BLaER1 (cell line): ENCODE measurements around the gene CFAP65.

Experiments
- H3K27ac ChIP-seq: shearing (Covaris generic); formaldehyde crosslinking; 2 replicates; pipeline ENCODE4 v1.8.1; 2022
- H3K27me3 ChIP-seq: shearing (Covaris generic); formaldehyde crosslinking; 2 replicates; pipeline ENCODE4 v1.8.1; 2022
- H3K36me3 ChIP-seq: shearing (Covaris generic); formaldehyde crosslinking; 2 replicates; pipeline ENCODE4 v1.8.1; 2022
- H3K4me1 ChIP-seq: shearing (Covaris generic); formaldehyde crosslinking; 2 replicates; pipeline ENCODE4 v1.8.1; 2022
- H3K4me2 ChIP-seq: shearing (Covaris generic); formaldehyde crosslinking; 2 replicates; pipeline ENCODE4 v1.8.1; 2022
- H3K4me3 ChIP-seq: shearing (Covaris generic); formaldehyde crosslinking; 2 replicates; pipeline ENCODE4 v1.8.1; 2022
- H3K9ac ChIP-seq: shearing (Covaris generic); formaldehyde crosslinking; 2 replicates; pipeline ENCODE4 v1.8.1; 2022
- H3K9me3 ChIP-seq: shearing (Covaris generic); formaldehyde crosslinking; 2 replicates; pipeline ENCODE4 v1.8.1; 2022
- H4K20me1 ChIP-seq: shearing (Covaris generic); formaldehyde crosslinking; 2 replicates; pipeline ENCODE4 v1.8.1; 2022
- Cebpa-rat ChIP-seq: shearing (Covaris generic); IDR thresholded peaks from 2 replicates; pipeline ENCODE4 v1.8.1; 2022

The CFAP65 gene

DNA sequence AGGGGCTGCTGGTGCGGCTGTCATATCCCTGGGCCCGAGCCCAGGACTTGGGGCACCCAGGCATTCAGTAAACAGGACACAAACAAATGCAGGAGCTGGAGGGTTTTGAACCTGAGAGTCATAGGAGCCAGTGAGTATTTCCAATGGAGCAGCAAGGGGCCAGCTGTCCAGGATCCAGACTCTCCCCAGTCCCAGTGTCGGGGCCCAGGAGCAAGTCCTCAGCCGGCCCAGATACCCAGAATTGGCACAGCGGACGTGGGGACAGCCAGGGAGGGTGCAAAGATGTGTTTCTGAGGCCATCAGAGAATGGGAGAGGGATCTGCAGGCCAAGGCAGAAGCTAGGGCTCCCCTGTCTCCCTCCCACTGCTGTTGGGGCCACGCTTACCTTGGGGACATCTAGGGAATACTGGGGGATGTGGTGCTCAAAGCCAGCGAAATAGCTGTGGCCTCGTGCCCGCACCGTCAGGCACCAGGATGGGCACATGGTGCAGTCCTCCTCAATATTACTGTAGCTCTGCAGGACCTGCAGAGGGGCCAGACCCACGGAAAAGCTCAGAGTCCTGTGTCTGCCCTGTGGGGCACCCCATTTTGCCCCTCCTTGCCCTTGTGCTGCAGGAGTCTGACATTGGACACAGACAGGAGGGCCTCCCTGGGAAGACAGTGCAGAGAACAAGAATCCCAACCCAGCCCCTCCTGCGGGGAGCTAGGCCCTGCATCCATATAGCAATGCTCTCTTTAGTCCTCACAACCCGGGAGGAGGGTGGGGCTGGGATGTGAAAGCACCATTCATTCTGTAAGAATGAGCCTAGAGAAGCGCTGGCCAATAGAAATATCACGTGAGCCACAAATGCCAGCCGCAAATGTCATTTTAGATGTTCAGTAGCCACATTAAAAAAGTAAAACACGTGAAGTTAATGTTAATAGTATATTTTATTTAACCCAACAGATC lies 15.4 kb downstream of the CFAP65 start:
- Histone ChIP-seq H3K9ac (no peak overlapping the region), H3K4me2 (no peak overlapping the region), H3K27me3 (no peaks in the 10 kb centered on the region), H3K27ac (no peak overlapping the region), H3K4me3 (no peak overlapping the region), H3K4me1 (no peaks in the 10 kb centered on the region), H3K36me3 (no peaks in the 10 kb centered on the region), H3K9me3 (no peaks in the 10 kb centered on the region), H4K20me1 (peaks cover 7% of the 10 kb centered on the region; the same call in 1 of the 2 replicates)
- TF ChIP-seq Cebpa-rat = no peak

DNA sequence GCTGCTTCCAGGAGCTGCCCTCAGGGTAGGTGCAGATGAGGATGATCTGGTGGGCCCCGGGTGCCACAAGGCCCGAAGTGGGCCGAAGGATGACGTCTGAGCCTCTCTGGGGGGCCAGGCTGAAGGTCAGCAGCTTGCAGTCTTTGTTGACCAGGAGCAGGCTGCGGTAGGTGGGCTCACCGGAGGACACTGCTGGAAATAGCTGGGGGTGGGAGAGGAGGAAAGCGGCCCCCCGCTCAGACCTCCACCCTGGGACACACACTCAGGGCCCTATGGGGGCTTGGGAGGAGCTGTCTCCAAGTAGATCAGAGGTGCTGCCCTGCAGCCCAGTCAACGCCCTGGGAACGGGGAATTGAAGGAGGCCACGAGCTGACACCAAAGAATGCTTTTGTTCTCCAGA lies 17.3 kb downstream of the CFAP65 start:
- H3K27ac ChIP-seq = no peak overlapping the region
- TF ChIP-seq Cebpa-rat = no peak
- no peaks in the 10 kb centered on the region for H3K9me3 ChIP-seq
- H3K4me1 ChIP-seq = no peaks in the 10 kb centered on the region
- H3K36me3 ChIP-seq = no peaks in the 10 kb centered on the region
- H3K4me2 ChIP-seq = no peak overlapping the region
- H3K9ac ChIP-seq = no peak overlapping the region
- H3K27me3 ChIP-seq = no peaks in the 10 kb centered on the region
- peaks cover 7% of the 10 kb centered on the region; the same call in 1 of the 2 replicates for H4K20me1 ChIP-seq
- H3K4me3 ChIP-seq = no peak overlapping the region

DNA sequence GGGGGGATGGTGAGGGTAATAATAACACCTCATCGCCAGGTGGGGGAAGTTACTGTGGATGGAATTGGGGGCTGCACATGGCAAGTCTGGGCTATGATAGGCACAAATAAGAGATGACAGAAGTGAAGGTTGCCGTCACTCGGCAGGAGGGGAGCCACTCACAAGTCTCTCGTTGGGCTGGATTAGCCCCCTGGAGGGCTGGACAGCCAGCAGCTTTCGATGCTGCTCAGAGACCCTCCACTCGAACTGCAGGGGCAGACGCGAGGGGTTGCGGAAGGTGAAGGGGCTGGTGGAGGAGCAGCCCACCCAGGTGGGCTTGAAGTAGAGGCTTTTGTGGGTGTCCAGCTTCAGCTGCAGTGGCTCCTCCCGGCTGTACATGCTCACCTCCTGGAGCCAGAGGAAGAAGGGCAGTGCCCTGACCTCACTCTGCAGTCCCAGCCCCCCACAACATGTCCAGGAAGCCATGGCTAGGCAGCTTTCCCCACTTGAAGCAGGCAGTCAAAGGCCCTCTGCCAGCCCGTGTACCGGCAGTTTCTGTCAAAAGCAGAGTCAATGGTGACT lies 18.2 kb downstream of the CFAP65 start:
- Histone ChIP-seq H3K27me3 (no peaks in the 10 kb centered on the region), H3K27ac (no peak overlapping the region), H3K4me3 (no peak overlapping the region), H3K9me3 (no peaks in the 10 kb centered on the region), H3K36me3 (no peaks in the 10 kb centered on the region), H3K4me2 (no peak overlapping the region), H3K4me1 (no peaks in the 10 kb centered on the region), H4K20me1 (peaks cover 12% of the 10 kb centered on the region; the same call in 1 of the 2 replicates), H3K9ac (no peak overlapping the region)
- TF ChIP-seq Cebpa-rat = no peak

DNA sequence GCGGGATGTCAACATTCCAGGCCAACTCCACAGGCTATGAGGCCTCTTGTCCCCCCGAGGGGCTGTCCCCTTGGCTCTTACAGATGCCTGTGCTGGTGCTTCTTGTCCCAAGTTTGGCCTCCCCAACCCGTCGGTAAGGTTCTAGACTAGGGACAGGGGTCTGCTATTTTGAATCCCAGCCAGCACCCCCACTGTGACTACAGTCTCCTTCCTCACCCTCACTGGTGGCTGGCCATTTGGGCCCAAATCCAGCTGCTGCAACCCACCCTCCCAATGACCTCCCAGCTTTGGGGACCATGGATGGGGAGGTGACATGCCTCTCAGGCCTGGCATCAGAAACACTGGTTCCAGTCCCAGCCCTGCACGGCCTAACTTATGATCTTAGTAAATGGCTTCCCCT lies 18.7 kb downstream of the CFAP65 start:
- Histone ChIP-seq H3K27ac (no peak overlapping the region), H4K20me1 (peaks cover 10% of the 10 kb centered on the region; the same call in 1 of the 2 replicates), H3K9me3 (no peaks in the 10 kb centered on the region), H3K4me3 (no peak overlapping the region), H3K27me3 (no peaks in the 10 kb centered on the region), H3K9ac (no peak overlapping the region), H3K4me2 (no peak overlapping the region), H3K4me1 (no peaks in the 10 kb centered on the region), H3K36me3 (no peaks in the 10 kb centered on the region)
- TF ChIP-seq Cebpa-rat = no peak

DNA sequence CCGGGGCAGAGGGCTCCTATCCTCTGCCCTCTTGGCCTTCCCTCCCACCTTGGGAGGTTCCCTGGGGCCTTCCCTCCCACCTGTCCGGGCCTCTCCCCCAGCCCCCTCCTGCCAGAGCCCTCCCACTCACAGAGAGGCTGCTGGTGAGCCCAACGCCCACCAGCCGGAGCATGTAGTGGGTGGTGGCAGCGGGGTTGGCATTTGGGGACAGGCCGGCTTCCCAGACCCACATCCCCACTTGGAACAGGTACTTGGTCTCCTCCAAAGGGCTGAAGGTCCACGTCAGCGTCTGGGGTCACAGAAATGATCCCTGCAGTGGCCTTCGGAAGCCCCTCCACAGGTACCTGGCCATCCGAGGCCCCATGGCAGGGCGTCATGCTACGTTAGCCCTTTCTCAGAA lies 19.3 kb downstream of the CFAP65 start:
- Histone ChIP-seq H3K4me2 (no peak overlapping the region), H3K9ac (no peak overlapping the region), H3K27ac (no peak overlapping the region), H3K4me3 (no peak overlapping the region), H3K4me1 (no peaks in the 10 kb centered on the region), H3K9me3 (no peaks in the 10 kb centered on the region), H3K27me3 (no peaks in the 10 kb centered on the region), H3K36me3 (no peaks in the 10 kb centered on the region), H4K20me1 (0 out of 2 replicates have a peak, but pooled peaks cover 5% of the 10 kb centered on the region)
- no peak for TF ChIP-seq Cebpa-rat

DNA sequence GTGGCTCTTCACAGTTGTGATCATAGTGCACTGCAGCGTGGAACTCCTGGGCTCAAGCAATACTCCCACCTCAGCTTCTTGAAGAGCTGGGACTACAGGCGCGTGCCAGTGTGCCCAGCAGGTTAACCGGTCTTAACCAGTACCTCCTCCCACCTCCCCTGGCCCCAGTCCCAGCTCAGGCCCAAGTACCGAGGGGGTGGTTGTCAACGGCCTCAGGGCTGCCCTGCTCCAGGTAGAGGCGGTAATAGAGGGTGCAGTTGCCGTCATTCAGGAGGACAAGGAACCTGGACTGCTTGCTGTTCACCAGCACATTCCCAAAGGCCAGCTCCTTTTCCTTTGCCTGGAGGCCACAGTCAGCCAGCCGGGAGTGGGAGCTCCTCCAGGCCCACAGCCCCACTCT lies 19.7 kb downstream of the CFAP65 start:
- no peaks in the 10 kb centered on the region for H3K27me3 ChIP-seq
- no peak overlapping the region for H3K27ac ChIP-seq
- H3K4me1 ChIP-seq = no peaks in the 10 kb centered on the region
- no peaks in the 10 kb centered on the region for H3K36me3 ChIP-seq
- H4K20me1 ChIP-seq = 0 out of 2 replicates have a peak, but pooled peaks cover 5% of the 10 kb centered on the region
- H3K9ac ChIP-seq = no peak overlapping the region
- no peak overlapping the region for H3K4me2 ChIP-seq
- no peaks in the 10 kb centered on the region for H3K9me3 ChIP-seq
- H3K4me3 ChIP-seq = no peak overlapping the region
- TF ChIP-seq Cebpa-rat = no peak

DNA sequence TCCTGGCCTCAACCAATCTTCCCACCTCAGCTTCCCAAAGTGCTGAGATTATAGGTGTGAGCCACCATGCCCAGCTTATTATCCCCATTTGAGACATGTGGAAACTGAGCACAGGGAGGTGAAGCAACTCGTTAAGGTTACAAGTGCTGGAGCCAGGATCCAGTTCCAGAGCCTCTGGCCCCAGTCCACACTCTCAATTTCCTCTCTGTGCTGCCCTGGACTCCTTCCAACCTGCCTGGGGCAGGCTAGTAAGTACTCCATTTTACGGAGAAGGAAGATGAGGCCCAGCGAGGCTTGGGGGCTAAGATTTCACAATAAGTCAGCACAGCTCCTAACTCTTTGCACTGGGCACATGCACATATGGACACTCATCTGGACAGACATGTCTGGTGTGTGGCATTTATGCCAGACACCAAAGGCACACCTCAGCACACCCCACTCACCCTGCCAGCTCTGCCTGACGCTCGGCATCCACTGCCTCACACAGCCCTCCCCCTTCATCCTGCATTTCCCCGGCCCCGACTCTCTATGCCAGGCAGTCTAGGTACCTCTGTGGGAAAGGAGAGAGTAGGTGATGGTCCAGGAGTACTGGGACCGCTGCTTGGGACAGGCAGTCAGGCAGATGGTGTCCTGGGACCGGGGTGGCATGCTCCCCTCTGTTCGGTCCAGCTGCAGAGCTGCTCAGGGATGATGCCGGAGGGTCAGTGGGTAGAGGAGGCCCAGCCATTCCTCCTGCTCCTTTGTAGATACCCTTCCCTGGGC lies 20.5 kb downstream of the CFAP65 start:
- Histone ChIP-seq H3K4me2 (no peak overlapping the region), H3K27me3 (no peaks in the 10 kb centered on the region), H3K4me3 (no peak overlapping the region), H3K9ac (no peak overlapping the region), H3K4me1 (no peaks in the 10 kb centered on the region), H3K9me3 (no peaks in the 10 kb centered on the region), H3K27ac (no peak overlapping the region), H3K36me3 (no peaks in the 10 kb centered on the region), H4K20me1 (0 out of 2 replicates have a peak, but pooled peaks cover 5% of the 10 kb centered on the region)
- no peak for TF ChIP-seq Cebpa-rat

DNA sequence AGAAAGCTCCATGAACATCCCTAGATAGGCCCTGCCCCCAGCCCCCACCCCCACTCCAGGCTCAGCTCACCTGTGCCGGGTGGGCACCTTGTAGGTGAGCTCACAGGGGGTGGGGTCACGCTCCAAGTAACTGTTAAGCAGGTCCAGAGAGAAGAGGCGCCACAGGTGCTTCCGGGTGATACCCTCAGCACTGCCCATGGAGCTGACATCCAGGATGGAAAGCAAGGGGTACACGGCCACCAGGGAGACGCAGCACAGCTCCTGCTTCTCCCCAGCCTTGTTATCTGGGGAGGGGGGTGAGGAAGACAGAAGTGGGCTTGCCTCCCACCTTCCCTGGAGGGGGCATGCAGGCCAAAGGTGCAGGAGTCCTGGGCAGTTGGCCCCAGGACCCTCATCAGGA lies 21.9 kb downstream of the CFAP65 start:
- no peak for TF ChIP-seq Cebpa-rat
- H3K4me1 ChIP-seq = no peaks in the 10 kb centered on the region
- no peaks in the 10 kb centered on the region for H3K27me3 ChIP-seq
- H3K4me3 ChIP-seq = no peak overlapping the region
- no peak overlapping the region for H3K4me2 ChIP-seq
- peaks cover 5% of the 10 kb centered on the region; the same call in 1 of the 2 replicates for H4K20me1 ChIP-seq
- no peak overlapping the region for H3K9ac ChIP-seq
- H3K27ac ChIP-seq = no peak overlapping the region
- H3K9me3 ChIP-seq = no peaks in the 10 kb centered on the region
- no peaks in the 10 kb centered on the region for H3K36me3 ChIP-seq

DNA sequence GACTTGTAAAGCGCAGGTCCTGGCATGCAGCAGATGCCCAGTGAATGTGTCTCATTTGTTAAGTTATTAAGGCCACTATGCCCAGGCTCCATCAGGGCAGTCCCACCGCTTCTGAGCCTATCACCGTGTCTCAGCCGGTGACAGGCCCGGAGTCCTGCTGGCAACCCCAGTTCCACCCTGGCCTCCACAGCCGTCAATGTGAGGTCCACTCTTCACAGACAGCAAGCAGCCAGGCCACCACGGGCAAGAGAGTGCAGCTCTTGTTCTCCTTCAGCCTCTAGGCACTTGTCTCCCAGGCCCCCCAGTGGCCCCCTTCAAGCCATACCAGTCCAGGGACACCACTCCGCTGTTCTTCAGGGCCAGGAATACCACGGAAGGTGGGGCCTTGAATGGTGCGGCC lies 22.6 kb downstream of the CFAP65 start:
- Histone ChIP-seq H3K27ac (no peak overlapping the region), H3K9me3 (no peaks in the 10 kb centered on the region), H4K20me1 (peaks cover 5% of the 10 kb centered on the region; the same call in 1 of the 2 replicates), H3K4me2 (no peak overlapping the region), H3K27me3 (no peaks in the 10 kb centered on the region), H3K4me3 (no peak overlapping the region), H3K9ac (no peak overlapping the region), H3K4me1 (no peaks in the 10 kb centered on the region), H3K36me3 (no peaks in the 10 kb centered on the region)
- TF ChIP-seq Cebpa-rat = no peak

DNA sequence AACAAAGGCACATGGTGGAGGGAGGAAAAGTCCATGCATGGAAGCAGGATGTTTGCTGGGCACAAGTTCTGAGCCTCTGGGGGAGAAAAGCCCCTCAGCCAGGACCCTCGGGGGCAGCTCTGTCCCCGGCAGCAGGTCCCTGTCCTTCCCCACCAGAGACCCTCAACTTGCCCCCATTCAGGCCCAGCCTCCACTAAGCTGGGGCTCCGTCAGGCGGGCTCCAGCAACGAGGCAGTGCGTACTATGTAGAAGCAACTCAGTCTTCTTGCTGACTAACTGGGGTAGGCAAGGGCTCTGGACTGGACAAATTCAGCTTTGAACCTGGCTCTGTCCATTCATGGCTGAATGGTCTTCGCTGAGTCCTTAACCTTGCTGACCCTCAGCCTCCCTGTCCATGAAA lies 23.0 kb downstream of the CFAP65 start:
- Histone ChIP-seq H3K4me2 (no peak overlapping the region), H3K4me3 (no peak overlapping the region), H3K9me3 (no peaks in the 10 kb centered on the region), H3K27ac (no peak overlapping the region), H3K9ac (no peak overlapping the region), H3K36me3 (no peaks in the 10 kb centered on the region), H3K27me3 (no peaks in the 10 kb centered on the region), H4K20me1 (peaks cover 5% of the 10 kb centered on the region; the same call in 1 of the 2 replicates), H3K4me1 (no peaks in the 10 kb centered on the region)
- TF ChIP-seq Cebpa-rat = no peak
